CD14-positive monocyte (primary cell): ENCODE data around the gene CALML3. TPM values are rescaled to one million over a fixed set of nuclear protein-coding genes. Genes with fewer than 3 reads are reported as not detected.

Source experiments
- DNase-seq, 3 donors: peaks; one replicate each; pipeline ENCODE4 v3.0.0-alpha.2; 2011 to 2022
- H2AFZ ChIP-seq: 2 replicates; pipeline ENCODE4 v1.6.0; 2012; ENCODE audit warnings: mild to moderate bottlenecking, low read depth, low read length, inconsistent platforms; ENCODE audit not compliant: insufficient read depth, poor library complexity, severe bottlenecking
- H3K27ac ChIP-seq, 2 donors: 1 replicate in 1 of 2; 2 replicates in 1 of 2; pipeline ENCODE4 v1.5.1; 2012 to 2013; ENCODE audit warnings: low read length in 2 of 2, control low read depth in 1 of 2, inconsistent platforms in 1 of 2, low read depth in 1 of 2, mild to moderate bottlenecking in 1 of 2
- H3K27me3 ChIP-seq, 2 donors: one replicate each; pipeline versions ENCODE4 v1.6.0 to v1.6.1; 2011 to 2013; ENCODE audit warnings: low read length in 2 of 2; ENCODE audit not compliant: control insufficient read depth in 2 of 2, insufficient read depth in 2 of 2
- H3K36me3 ChIP-seq, 2 donors: replicated peaks in 1 of 2; 1 replicate in 1 of 2; 2 replicates in 1 of 2; pipeline versions ENCODE4 v1.5.1 to v1.6.1; 2012 to 2013; ENCODE audit warnings: low read length in 2 of 2, control low read depth in 1 of 2, inconsistent platforms in 1 of 2, mild to moderate bottlenecking in 1 of 2; ENCODE audit not compliant: insufficient read depth in 2 of 2, control insufficient read depth in 1 of 2
- H3K4me1 ChIP-seq, 2 donors: 1 replicate in 1 of 2; 2 replicates in 1 of 2; pipeline versions ENCODE4 v1.5.1 to v1.6.1; 2012 to 2013; ENCODE audit warnings: low read length in 2 of 2, control low read depth in 1 of 2, inconsistent platforms in 1 of 2, mild to moderate bottlenecking in 1 of 2, moderate library complexity in 1 of 2; ENCODE audit not compliant: insufficient read depth in 2 of 2, control insufficient read depth in 1 of 2
- H3K4me2 ChIP-seq: replicated peaks from 2 replicates; pipeline ENCODE3; 2012; ENCODE audit warnings: low read length, moderate library complexity, mild to moderate bottlenecking; ENCODE audit not compliant: poor library complexity, severe bottlenecking; ENCODE audit errors: extremely low read depth
- H3K4me3 ChIP-seq, 3 experiments: fragments of 200-600 bp in 1 of 3; sonication (generic) in 1 of 3; replicated peaks in 1 of 3; 1 replicate in 2 of 3; 2 replicates in 1 of 3; pipeline ENCODE4 v1.5.1; 2011 to 2013; ENCODE audit warnings: low read length in 3 of 3, mild to moderate bottlenecking in 3 of 3, control low read depth in 2 of 3, low read depth in 2 of 3, inconsistent platforms in 1 of 3, moderate library complexity in 1 of 3
- H3K79me2 ChIP-seq: 2 replicates; pipeline ENCODE4 v1.6.0; 2012; ENCODE audit warnings: mild to moderate bottlenecking, control low read depth, inconsistent platforms, low read length, moderate library complexity; ENCODE audit not compliant: insufficient read depth
- H3K9ac ChIP-seq: 2 replicates; pipeline ENCODE4 v1.6.0; 2017; ENCODE audit warnings: low read length, mild to moderate bottlenecking; ENCODE audit not compliant: insufficient read depth, poor library complexity, severe bottlenecking
- H3K9me3 ChIP-seq, 2 donors: replicated peaks in 1 of 2; 1 replicate in 1 of 2; 2 replicates in 1 of 2; pipeline versions ENCODE4 v1.5.1 to v1.6.1; 2012 to 2013; ENCODE audit warnings: low read length in 2 of 2, control low read depth in 1 of 2; ENCODE audit not compliant: control insufficient read depth in 1 of 2, insufficient read depth in 1 of 2
- H4K20me1 ChIP-seq: 2 replicates; pipeline ENCODE4 v1.6.0; 2012; ENCODE audit warnings: mild to moderate bottlenecking, low read length, control low read depth, moderate library complexity; ENCODE audit not compliant: insufficient read depth
- H3K27ac Mint-ChIP-seq, 7 donors: one replicate each; pipeline ENCODE4 v1.8.0; 2020; ENCODE audit warnings: mild to moderate bottlenecking in 7 of 7, mixed read lengths in 7 of 7, moderate library complexity in 6 of 7, inconsistent platforms in 2 of 7
- H3K27me3 Mint-ChIP-seq, 3 donors: one replicate each; pipeline ENCODE4 v1.8.0; 2021 to 2022; ENCODE audit warnings: low read depth in 3 of 3, mild to moderate bottlenecking in 3 of 3, mixed read lengths in 3 of 3, moderate library complexity in 3 of 3, inconsistent platforms in 1 of 3
- H3K36me3 Mint-ChIP-seq, 2 donors: one replicate each; pipeline ENCODE4 v1.8.0; 2020; ENCODE audit warnings: mixed read lengths in 2 of 2, inconsistent platforms in 1 of 2, mild to moderate bottlenecking in 1 of 2
- H3K4me1 Mint-ChIP-seq: one replicate; pipeline ENCODE4 v1.8.0; 2020; ENCODE audit warnings: mild to moderate bottlenecking, mixed read lengths
- H3K4me3 Mint-ChIP-seq, 2 donors: one replicate each; pipeline ENCODE4 v1.8.0; 2020; ENCODE audit warnings: mild to moderate bottlenecking in 2 of 2, mixed read lengths in 2 of 2, moderate library complexity in 1 of 2
- H3K9me3 Mint-ChIP-seq, 7 donors: one replicate each; pipeline ENCODE4 v1.8.0; 2020 to 2022; ENCODE audit warnings: mixed read lengths in 7 of 7, mild to moderate bottlenecking in 6 of 7, moderate library complexity in 6 of 7, inconsistent platforms in 2 of 7
- WGBS: methylation state at CpG from one replicate; pipeline ENCODE4 v1.1.5; 2013; ENCODE audit warnings: missing lambda C conversion rate; ENCODE audit not compliant: insufficient coverage; 5-methylcytosine and 5-hydroxymethylcytosine counted together
- intact Hi-C, 2 donors: fragments of 100-400 bp; cut with micrococcal nuclease; formaldehyde crosslinking; loops; one replicate each; pipeline versions ENCODE4 v1.15.0 to v1.15.1; 2023
- polyA plus RNA-seq, 3 donors: library from polyadenylated mRNA; depleted of rRNA in 1 of 3; unstranded in 2 of 3; stranded (reverse) in 1 of 3; fragments of 300-500 nt in 2 of 3; fragments of >200 nt in 1 of 3; fragmentation: Illumina TruSeq in 2 of 3; gene quantifications; 1 replicate in 2 of 3; 2 replicates in 1 of 3; pipeline ENCODE4 v1.2.3, GENCODE V29; 2012 to 2021
- TF ChIP-seq, protein P1 (sequence below): fragments of 200-600 bp; IDR thresholded peaks from one replicate; pipeline ENCODE4 v1.8.0; 2022; ENCODE audit warnings: antibody characterized with exemption, mild to moderate bottlenecking

Gene CALML3
- polyA plus RNA-seq, 3 donors = not detected

DNA sequence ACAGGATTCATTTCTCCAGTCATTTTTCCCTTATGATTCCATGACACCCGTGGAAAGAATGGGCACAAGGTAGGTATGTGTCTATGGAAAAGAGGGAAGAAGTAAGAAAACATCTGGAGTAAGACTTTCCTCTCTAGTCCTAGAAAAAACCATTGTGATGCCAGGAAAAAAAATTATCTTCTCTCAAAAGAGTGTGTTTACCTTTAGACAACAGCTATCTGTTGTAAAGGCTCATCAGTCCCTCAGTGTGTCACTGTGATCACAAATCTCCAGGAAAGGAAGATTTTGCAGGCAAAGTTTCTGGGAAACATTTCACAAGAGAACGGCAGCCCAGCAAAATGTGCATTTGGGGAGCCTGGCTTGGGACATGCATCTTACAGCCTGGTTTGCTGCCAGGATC, 44.8 kb downstream of the CALML3 start:
- intact Hi-C loops = no loop called here
- TF ChIP-seq, protein P1, sequence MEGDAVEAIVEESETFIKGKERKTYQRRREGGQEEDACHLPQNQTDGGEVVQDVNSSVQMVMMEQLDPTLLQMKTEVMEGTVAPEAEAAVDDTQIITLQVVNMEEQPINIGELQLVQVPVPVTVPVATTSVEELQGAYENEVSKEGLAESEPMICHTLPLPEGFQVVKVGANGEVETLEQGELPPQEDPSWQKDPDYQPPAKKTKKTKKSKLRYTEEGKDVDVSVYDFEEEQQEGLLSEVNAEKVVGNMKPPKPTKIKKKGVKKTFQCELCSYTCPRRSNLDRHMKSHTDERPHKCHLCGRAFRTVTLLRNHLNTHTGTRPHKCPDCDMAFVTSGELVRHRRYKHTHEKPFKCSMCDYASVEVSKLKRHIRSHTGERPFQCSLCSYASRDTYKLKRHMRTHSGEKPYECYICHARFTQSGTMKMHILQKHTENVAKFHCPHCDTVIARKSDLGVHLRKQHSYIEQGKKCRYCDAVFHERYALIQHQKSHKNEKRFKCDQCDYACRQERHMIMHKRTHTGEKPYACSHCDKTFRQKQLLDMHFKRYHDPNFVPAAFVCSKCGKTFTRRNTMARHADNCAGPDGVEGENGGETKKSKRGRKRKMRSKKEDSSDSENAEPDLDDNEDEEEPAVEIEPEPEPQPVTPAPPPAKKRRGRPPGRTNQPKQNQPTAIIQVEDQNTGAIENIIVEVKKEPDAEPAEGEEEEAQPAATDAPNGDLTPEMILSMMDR = no peak

DNA sequence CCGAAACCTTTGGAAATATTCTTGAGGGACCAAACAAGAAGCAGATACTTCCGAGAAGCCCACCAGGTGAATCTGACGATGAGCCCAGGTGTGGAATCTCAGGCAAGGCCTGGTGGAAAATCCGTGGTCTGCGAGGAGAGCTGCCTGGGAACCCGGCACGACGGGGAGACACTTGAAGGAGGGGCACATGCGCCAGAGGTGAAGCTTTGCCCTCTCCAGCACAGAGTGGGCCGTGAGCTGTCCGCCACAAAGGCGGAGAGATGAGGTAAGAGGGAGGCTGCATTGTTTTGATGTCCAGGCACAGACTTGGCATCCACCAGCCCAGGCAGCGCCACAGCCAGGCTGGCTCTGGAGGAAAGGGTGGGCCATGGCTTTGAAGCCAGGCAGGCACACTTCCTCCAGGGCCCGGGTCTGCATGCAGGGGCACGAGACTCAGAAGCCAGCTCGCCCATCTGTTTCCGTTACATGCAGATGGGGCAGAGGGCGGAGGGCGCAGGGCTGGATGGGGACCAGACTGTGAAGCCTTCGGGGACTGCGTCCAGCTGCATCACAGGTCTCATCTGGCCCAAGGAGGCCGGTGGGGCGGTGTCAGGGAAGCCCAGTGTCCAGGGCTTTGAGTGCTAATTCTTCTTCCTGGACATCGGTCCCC, 45.4 kb downstream of the CALML3 start:
- Histone ChIP-seq H3K27ac (no peak overlapping the region), H3K36me3 (no peaks in the 10 kb centered on the region), H3K79me2 (no peaks in the 10 kb centered on the region), H3K27me3 (no peaks in the 10 kb centered on the region), H3K4me2 (no peak overlapping the region), H3K9ac (no peak overlapping the region), H3K4me1 (no peaks in the 10 kb centered on the region), H4K20me1 (no peaks in the 10 kb centered on the region), H3K4me3 (no peak overlapping the region), H2AFZ (no peak overlapping the region), H3K9me3 (no peaks in the 10 kb centered on the region)
- no peak overlapping the region for H3K4me3 Mint-ChIP-seq
- H3K27ac Mint-ChIP-seq = no peak overlapping the region
- 90% methylated on average over 22 of the region's 24 CpGs for WGBS
- intact Hi-C loops = no loop called here
- peaks cover 2 to 3% (median 3%) of the 10 kb centered on the region in 3 donors for H3K27me3 Mint-ChIP-seq
- H3K4me1 Mint-ChIP-seq = no peaks in the 10 kb centered on the region
- TF ChIP-seq, protein P1 = no peak
- peaks cover 0 to 2% (median 0%) of the 10 kb centered on the region in 7 donors for H3K9me3 Mint-ChIP-seq
- H3K36me3 Mint-ChIP-seq = no peaks in the 10 kb centered on the region
- DNase-seq = no peak

More for the DNA sequence above, 44.8 kb downstream of the CALML3 start:
- Mint-ChIP-seq H3K4me3 (no peak overlapping the region), H3K36me3 (no peaks in the 10 kb centered on the region), H3K9me3 (peaks cover 0 to 2% (median 0%) of the 10 kb centered on the region in 7 donors), H3K4me1 (no peaks in the 10 kb centered on the region), H3K27me3 (peaks cover 2 to 3% (median 3%) of the 10 kb centered on the region in 3 donors), H3K27ac (no peak overlapping the region)
- Histone ChIP-seq H3K4me2 (no peak overlapping the region), H3K27ac (no peak overlapping the region), H3K4me1 (no peaks in the 10 kb centered on the region), H3K79me2 (no peaks in the 10 kb centered on the region), H3K36me3 (no peaks in the 10 kb centered on the region), H3K27me3 (no peaks in the 10 kb centered on the region), H3K9me3 (no peaks in the 10 kb centered on the region), H2AFZ (no peak overlapping the region), H3K9ac (no peak overlapping the region), H3K4me3 (no peak overlapping the region), H4K20me1 (no peaks in the 10 kb centered on the region)
- no peak for DNase-seq
- 100% methylated on average over 1 of the region's 2 CpGs for WGBS
